Cardiac fibroblast (primary cell): ENCODE data around the gene LPAR5.

Source experiments
- DNase-seq, 2 donors: peaks; one replicate each; pipeline versions ENCODE4 v3.0.0 to v3.0.0-alpha.2; 2010; ENCODE audit warnings: low read depth in 2 of 2
- H3K4me3 ChIP-seq, 2 donors: replicated peaks in 1 of 2; 1 replicate in 1 of 2; 2 replicates in 1 of 2; pipeline ENCODE4 v1.5.1; 2011; ENCODE audit warnings: low read depth in 2 of 2, low read length in 2 of 2, mild to moderate bottlenecking in 2 of 2, moderate library complexity in 1 of 2
- TF ChIP-seq, protein P1 (sequence below): IDR thresholded peaks from one replicate; pipeline ENCODE4 v1.5.1; 2011; ENCODE audit warnings: low read depth, mild to moderate bottlenecking, low read length, inconsistent platforms

LPAR5 gene

DNA sequence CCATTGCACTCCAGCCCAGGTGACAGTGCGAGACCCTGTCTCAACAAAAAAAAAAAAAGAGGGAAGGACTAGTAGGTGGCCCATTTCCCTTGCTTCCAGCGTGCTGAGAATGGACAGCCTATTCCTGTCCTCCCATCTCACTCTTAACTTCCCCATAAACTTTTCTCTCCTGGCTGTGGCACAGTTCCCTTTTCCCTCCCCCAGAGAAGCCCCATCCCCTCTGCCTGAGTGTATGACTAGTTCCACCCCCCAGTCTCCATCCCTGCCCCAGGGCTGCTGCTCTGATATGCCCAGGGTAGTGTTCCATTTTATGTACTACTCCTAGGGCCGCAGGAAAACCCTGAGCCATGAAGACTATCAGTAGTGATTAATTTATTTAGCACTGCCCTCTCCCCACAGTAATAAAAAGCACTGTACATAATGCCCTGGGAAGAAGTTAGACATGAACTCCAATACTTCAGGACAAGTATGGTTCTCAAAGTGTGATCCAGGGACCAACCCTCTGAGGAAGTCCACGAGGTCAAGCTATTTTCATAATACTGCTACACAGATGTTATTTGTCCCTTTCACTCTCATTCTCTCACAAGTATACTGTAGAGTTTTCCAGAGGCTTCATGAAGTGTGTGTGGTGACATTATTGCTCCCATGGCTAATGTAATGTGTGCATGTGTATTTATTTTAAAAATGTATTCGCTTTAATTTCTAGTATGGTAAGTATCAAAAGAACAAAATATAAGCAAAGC, 17.1 kb downstream of the LPAR5 start:
- TF ChIP-seq, protein P1, sequence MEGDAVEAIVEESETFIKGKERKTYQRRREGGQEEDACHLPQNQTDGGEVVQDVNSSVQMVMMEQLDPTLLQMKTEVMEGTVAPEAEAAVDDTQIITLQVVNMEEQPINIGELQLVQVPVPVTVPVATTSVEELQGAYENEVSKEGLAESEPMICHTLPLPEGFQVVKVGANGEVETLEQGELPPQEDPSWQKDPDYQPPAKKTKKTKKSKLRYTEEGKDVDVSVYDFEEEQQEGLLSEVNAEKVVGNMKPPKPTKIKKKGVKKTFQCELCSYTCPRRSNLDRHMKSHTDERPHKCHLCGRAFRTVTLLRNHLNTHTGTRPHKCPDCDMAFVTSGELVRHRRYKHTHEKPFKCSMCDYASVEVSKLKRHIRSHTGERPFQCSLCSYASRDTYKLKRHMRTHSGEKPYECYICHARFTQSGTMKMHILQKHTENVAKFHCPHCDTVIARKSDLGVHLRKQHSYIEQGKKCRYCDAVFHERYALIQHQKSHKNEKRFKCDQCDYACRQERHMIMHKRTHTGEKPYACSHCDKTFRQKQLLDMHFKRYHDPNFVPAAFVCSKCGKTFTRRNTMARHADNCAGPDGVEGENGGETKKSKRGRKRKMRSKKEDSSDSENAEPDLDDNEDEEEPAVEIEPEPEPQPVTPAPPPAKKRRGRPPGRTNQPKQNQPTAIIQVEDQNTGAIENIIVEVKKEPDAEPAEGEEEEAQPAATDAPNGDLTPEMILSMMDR, result no peak
- no peak for DNase-seq

DNA sequence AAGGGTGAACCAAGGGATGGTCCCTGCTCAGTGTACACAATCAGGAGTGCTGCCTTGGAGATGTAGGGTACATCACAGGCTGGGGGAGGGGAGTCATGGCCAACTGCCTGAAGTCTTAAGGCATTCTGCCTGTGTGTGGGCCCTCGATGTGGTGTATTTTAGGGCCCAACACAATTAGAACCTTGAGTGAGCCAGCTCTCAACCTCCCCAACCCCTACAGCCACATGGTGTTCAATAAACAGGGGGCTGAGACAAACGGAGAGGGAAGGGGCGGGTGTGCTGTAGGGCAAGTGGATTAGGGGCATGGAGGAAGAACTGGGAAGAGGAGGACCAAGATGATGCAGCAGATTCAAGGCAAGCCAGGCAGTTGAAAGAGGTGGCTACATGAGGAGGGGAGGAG, 20.0 kb downstream of the LPAR5 start:
- H3K4me3 ChIP-seq, result no peak overlapping the region
- TF ChIP-seq, protein P1, result no peak
- no peak for DNase-seq

More for the DNA sequence above, 17.1 kb downstream of the LPAR5 start:
- H3K4me3 ChIP-seq, result no peak overlapping the region

DNA sequence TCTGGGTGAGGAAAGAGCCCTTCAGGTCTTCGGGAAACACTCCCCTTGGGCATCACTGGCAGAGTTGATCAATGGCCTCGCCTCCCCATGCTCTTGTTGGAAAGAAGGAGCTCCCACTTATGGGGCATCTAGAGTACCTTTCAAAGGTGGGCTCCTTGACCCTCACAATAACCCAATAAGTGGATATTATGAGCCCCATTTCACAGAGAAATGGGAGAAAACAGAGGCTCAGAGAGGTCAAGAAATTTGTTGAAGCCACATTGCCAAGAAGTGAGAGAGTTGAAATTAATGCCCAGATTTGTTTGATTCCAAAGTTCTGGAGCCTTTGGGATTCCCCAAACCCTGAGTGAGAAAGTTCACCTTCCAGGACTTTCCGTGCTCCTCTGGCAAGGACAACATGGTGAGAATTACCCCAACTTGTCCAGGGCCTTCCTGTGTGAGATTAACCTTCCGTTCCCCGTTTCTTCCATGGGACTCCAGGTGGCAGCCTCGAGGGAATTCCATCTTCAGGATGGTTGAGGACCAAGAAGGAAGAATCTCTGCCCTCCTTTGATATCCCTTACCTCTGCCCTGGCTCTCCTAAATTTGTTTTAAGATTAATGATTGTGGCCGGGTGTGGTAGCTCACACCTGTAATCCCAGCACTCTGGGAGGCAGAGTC, 21.1 kb downstream of the LPAR5 start:
- no peak overlapping the region for H3K4me3 ChIP-seq
- TF ChIP-seq, protein P1, result no peak
- DNase-seq, result peak in 1 of 2 donors; percentile 20

DNA sequence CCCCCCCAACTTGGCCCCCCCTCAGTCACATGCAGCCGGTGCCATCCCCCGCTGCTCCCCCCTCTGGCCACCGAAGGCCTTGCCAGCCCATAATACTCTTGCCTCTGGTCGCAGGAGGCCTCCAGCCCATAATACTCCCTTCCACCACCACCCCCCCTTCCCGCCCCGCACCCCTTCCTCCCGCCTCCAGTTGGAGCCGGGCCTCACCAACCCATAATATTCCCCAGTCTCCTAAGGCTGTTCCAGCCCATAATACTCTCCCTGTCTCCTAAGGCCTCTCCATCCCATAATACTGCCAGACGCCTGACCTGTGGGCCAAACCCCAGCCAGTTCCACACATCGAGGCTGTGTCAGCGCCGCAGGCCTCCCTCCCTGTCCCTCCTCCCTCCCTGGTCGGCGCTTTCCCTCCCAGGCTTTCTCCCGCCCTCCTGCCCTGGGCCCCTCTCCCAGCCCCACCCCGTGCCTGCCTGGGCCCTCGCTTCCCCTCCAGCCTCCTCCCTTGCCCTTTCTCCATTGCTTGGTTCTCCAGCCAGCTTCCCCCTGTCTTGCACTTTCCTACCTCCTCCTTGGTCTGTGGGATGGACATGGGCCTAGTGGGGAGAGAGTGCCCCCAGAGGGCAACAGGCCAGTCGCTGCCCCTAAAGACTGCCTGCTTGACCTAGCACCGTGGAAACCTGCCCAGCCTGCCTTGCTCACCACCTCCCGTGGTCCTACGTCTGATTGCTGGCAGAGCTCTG, 21.8 kb downstream of the LPAR5 start:
- H3K4me3 ChIP-seq, result no peak overlapping the region
- TF ChIP-seq, protein P1, result no peak
- peak; percentile 98 to 99 for DNase-seq

DNA sequence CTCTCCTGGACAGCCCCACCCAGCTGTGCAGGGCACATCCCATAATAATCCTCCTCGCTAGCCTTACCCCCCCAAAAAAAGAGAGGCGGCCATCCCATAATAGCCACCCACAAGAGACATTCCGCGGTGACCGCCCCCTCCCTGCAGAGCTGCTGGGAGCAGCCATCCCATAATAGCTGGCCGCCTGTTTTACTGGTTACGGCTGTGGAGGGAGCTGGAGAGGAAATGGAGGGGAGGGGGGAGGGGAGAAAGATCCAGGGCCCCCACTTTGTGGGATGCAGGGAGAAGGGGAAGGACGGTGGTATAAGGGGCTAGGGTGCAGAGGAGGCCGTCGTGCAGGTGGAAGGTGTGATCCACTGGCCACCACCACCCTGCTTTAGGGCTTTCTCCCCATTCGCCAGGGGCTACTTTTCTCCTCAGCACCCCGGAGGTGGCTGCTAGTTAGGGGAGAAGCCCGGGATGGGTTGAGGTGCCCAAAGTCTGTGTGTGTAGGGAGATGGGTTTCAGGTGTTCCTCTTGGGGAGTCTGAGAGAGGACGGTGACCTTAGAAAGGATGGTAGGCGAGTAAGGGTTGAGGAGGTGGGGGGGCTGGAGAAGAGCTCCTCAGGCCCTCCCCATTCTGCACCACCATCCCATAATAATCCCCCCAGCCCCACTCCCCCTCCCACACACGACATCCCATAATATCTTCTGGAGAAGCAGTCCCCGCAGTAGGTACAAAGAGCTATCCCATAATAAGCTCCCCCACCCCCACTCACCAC, 22.6 kb downstream of the LPAR5 start:
- TF ChIP-seq, protein P1, result no peak
- peak; percentile 76 to 80 for DNase-seq
- H3K4me3 ChIP-seq, result no peak overlapping the region

DNA sequence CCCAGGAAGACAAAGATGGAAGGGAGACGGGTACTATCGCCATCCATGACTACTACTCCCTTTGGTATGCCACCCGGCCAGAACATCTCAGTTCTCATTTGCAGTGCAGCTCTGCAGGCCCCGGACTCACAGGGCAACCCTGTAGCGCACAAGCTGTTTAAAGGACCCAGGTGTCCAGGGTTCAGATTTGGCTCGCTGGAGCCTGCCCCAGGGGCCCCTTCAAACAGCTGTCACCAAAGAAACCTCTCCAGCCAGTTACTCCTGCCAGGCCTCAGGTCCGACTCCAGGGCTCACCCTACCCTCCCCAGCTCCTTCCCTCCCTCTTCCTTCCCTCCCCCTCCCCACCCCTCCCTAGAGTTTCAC, 23.1 kb downstream of the LPAR5 start:
- no peak for DNase-seq
- TF ChIP-seq, protein P1, result no peak
- H3K4me3 ChIP-seq, result no peak overlapping the region
